Neural cell (in vitro differentiated cells): ENCODE results near the gene HMCN2.

Source experiments
- CTCF ChIP-seq: fragments of 450-650 bp; IDR thresholded peaks from 2 replicates; pipeline ENCODE4 v1.5.1; 2014; ENCODE audit warnings: antibody characterized with exemption, mild to moderate bottlenecking, moderate library complexity; ENCODE audit not compliant: poor library complexity, severe bottlenecking
- EP300 ChIP-seq: fragments of 450-650 bp; conservative IDR thresholded peaks from 2 replicates; pipeline ENCODE4 v1.6.1; 2014; ENCODE audit warnings: antibody characterized with exemption, mild to moderate bottlenecking, moderate library complexity; ENCODE audit not compliant: poor library complexity, severe bottlenecking
- EZH2 ChIP-seq: fragments of 200-600, 300-800 bp; shearing (Covaris generic), sonication (generic); IDR thresholded peaks from 2 replicates; pipeline ENCODE4 v1.6.1; 2014; ENCODE audit warnings: antibody characterized with exemption, low read length, borderline replicate concordance, mild to moderate bottlenecking; ENCODE audit not compliant: insufficient read depth, poor library complexity, severe bottlenecking
- MXI1 ChIP-seq: fragments of 450-650 bp; conservative IDR thresholded peaks from 2 replicates; pipeline ENCODE4 v1.6.1; 2014; ENCODE audit warnings: antibody characterized with exemption, mild to moderate bottlenecking; ENCODE audit not compliant: poor library complexity, severe bottlenecking
- POLR2AphosphoS5 ChIP-seq: IDR thresholded peaks from 2 replicates; pipeline ENCODE4 v1.6.1; 2012
- RAD21 ChIP-seq: fragments of 450-650 bp; conservative IDR thresholded peaks from 2 replicates; pipeline ENCODE4 v1.6.1; 2014; ENCODE audit warnings: antibody characterized with exemption, mild to moderate bottlenecking, moderate library complexity
- REST ChIP-seq: IDR thresholded peaks from 2 replicates; pipeline ENCODE4 v1.6.1; 2012; ENCODE audit warnings: borderline replicate concordance
- TAF1 ChIP-seq: IDR thresholded peaks from 2 replicates; pipeline ENCODE4 v1.6.1; 2012; ENCODE audit warnings: low read depth

- no peak for TF ChIP-seq REST
- TF ChIP-seq CTCF, result no peak
- no peak for TF ChIP-seq RAD21
- no peak for TF ChIP-seq TAF1
- no peak for TF ChIP-seq POLR2AphosphoS5
- TF ChIP-seq EZH2, result no peak
- no peak for TF ChIP-seq EP300
- TF ChIP-seq MXI1, result peak; percentile 28
These were observed at the start of gene HMCN2 for GRCh38 chr9:130265431-130266235.
